Measurements from ENCODE around the gene TAS2R38.

DNA sequence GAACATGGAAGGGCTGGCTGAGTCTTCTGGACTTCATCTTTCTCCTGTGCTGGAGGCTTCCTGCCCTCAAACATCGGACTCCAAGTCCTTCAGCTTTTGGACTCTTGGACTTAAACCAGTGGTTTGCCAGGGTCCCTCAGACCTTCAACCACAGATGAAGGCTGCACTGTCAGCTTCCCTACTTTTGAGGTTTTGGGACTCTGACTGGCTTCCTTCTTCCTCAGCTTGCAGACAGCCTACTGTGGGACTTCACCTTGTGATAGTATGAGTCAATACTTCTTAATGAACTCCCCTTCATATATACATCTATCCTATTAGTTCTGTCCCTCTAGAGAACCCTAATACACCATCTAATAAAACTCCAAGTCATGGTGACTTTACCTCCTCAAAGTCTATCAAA is 22.8 kb downstream of the TAS2R38 start:
- TF ChIP-seq, protein P1, sequence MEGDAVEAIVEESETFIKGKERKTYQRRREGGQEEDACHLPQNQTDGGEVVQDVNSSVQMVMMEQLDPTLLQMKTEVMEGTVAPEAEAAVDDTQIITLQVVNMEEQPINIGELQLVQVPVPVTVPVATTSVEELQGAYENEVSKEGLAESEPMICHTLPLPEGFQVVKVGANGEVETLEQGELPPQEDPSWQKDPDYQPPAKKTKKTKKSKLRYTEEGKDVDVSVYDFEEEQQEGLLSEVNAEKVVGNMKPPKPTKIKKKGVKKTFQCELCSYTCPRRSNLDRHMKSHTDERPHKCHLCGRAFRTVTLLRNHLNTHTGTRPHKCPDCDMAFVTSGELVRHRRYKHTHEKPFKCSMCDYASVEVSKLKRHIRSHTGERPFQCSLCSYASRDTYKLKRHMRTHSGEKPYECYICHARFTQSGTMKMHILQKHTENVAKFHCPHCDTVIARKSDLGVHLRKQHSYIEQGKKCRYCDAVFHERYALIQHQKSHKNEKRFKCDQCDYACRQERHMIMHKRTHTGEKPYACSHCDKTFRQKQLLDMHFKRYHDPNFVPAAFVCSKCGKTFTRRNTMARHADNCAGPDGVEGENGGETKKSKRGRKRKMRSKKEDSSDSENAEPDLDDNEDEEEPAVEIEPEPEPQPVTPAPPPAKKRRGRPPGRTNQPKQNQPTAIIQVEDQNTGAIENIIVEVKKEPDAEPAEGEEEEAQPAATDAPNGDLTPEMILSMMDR (IDR thresholded peaks at IDR 0.05; ENCODE audit: low read depth, low read length, poor library complexity, severe bottlenecking): no peak
- no peak for TF ChIP-seq EZH2phosphoT487 (IDR thresholded peaks at IDR 0.05; ENCODE audit: borderline replicate concordance, low read length)
